ENCODE measurements around the gene STK39.

The STK39 gene

GRCh38 chr2:168157070-168157469 is 90.3 kb downstream of the STK39 start:
- DNase-seq (ENCODE audit: low spot score), result no peak

GRCh38 chr2:168156661-168157060 is 90.7 kb downstream of the STK39 start:
- DNase-seq (ENCODE audit: low spot score), result no peak

GRCh38 chr2:168155680-168156079 is 91.7 kb downstream of the STK39 start:
- DNase-seq (ENCODE audit: low spot score), result no peak

GRCh38 chr2:168155046-168155445 is 92.3 kb downstream of the STK39 start:
- DNase-seq (ENCODE audit: low spot score), result peak; percentile 29

GRCh38 chr2:168152902-168153530 is 94.4 kb downstream of the STK39 start:
- no peak for DNase-seq (ENCODE audit: low spot score)

GRCh38 chr2:168149986-168150385 is 97.4 kb downstream of the STK39 start:
- no peak for DNase-seq (ENCODE audit: low spot score)

GRCh38 chr2:168149150-168149974 is 98.0 kb downstream of the STK39 start:
- no peak for DNase-seq (ENCODE audit: low spot score)

GRCh38 chr2:168147830-168148794 is 99.3 kb downstream of the STK39 start:
- no peak for DNase-seq (ENCODE audit: low spot score)

GRCh38 chr2:168146892-168147810 is 100.2 kb downstream of the STK39 start:
- DNase-seq (ENCODE audit: low spot score), result no peak

GRCh38 chr2:168145426-168146310 is 101.7 kb downstream of the STK39 start:
- DNase-seq (ENCODE audit: low spot score), result no peak

GRCh38 chr2:168145011-168145410 is 102.4 kb downstream of the STK39 start:
- no peak for DNase-seq (ENCODE audit: low spot score)

GRCh38 chr2:168143813-168144212 is 103.6 kb downstream of the STK39 start:
- DNase-seq (ENCODE audit: low spot score), result no peak

- no peak for DNase-seq (ENCODE audit: low spot score)
Measured at GRCh38 chr2:168140892-168141291, 106.5 kb downstream of the STK39 start.

- DNase-seq (ENCODE audit: low spot score), result no peak
Measured at GRCh38 chr2:168139852-168140251, 107.5 kb downstream of the STK39 start.

- DNase-seq (ENCODE audit: low spot score), result no peak
Measured at GRCh38 chr2:168138901-168139300, 108.5 kb downstream of the STK39 start.

- no peak for DNase-seq (ENCODE audit: low spot score)
Measured at GRCh38 chr2:168138374-168138773, 109.0 kb downstream of the STK39 start.

GRCh38 chr2:168137510-168138180 is 109.8 kb downstream of the STK39 start:
- DNase-seq (ENCODE audit: low spot score), result no peak

GRCh38 chr2:168136392-168136977 is 110.9 kb downstream of the STK39 start:
- no peak for DNase-seq (ENCODE audit: low spot score)

GRCh38 chr2:168135630-168136029 is 111.8 kb downstream of the STK39 start:
- DNase-seq (ENCODE audit: low spot score), result no peak

Data from AG08396 (cell line).